ENCODE data around the gene ZCCHC7.

- no peak for TF ChIP-seq CTCF (conservative IDR thresholded peaks at IDR 0.05; ENCODE audit: low read depth, low read length)
- no peak for TF ChIP-seq EZH2 (IDR thresholded peaks at IDR 0.05; ENCODE audit: borderline replicate concordance, low read depth, low read length, poor library complexity, severe bottlenecking)
These were observed 208.3 kb downstream of the ZCCHC7 start for GRCh38 chr9:37328556-37329227.

Measured in A673 (cell line).